DLD1 (cell line): ENCODE measurements around the gene PHEX.

ENCODE experiments used
- in situ Hi-C: cut with HindIII; loops from 2 replicates; pipeline ENCODE4 v1.10.0; 2017; ENCODE audit warnings: low sequenced_read_pairs

The PHEX gene

DNA sequence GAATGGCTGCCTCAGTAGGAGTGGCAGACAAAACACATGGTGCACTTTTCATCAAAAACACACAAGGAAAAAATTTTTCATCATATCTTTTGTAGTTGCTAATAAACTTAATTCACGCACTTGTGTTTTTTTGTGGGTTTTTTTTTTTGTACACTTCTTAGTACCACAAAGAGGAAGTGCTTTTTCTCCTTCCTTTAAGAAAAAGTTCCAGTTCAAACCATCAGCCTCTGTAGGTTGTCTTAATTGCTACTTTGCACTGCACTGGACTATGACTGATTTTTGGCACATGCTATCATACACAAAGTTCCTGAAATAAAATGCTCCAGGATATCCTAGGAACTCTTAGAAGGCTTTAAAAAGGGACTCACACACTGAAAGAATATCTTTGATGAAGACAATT, at the start of gene PHEX:
Gene PHEX (plus strand): TSS at position 242 of the 400 bp plus-strand sequence. CDS start 681 bp downstream, outside the sequence.
- in situ Hi-C loops, result no loop called here

DNA sequence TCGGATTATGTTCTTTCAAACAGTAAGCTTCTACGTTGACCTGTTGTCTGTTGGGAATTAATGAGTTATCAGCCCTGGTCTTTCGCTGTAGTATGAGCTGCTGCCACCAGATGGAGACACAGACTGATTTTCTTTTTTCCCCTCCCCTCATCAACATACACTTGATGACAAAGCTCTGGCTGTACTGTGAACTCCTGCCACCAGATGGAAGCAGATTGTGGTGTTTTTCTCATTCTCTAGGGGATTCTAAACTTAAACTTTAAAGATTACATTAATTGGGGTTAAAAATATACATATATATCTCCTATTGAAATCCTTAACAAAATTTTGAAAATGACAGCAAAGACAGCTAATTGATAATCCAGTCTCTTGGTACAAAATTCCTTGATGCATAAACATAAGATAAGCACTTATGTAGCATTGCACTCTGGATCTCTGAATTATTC, 46.8 kb upstream of the PHEX start:
- in situ Hi-C loops, result no loop called here

GRCh38 chrX:21986596-21986995, 45.5 kb upstream of the PHEX start:
- in situ Hi-C loops, result no loop called here

- in situ Hi-C loops, result no loop called here
These were observed 42.7 kb upstream of the PHEX start for GRCh38 chrX:21989384-21989783.

DNA sequence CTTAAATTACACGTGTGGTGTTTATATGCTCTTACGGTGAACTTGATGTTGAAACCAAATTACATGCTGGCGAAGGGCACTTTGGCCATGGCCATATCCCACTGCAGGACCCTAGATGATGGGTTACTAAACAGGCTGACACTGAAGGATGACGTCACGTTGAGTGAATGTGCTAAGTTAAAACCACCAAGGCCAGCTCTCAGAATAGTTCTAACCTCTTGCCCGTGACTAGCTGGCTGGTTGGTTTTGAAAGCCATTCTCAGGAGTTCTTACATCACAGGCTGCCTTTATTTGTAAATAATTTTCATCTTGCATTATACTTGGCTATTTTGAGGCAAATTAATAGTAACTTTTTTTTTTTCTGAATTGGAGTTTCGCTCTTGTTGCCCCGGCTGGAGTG, 41.3 kb upstream of the PHEX start:
- in situ Hi-C loops, result no loop called here

- in situ Hi-C loops, result no loop called here
These were observed 40.6 kb upstream of the PHEX start for GRCh38 chrX:21991504-21991903.

DNA sequence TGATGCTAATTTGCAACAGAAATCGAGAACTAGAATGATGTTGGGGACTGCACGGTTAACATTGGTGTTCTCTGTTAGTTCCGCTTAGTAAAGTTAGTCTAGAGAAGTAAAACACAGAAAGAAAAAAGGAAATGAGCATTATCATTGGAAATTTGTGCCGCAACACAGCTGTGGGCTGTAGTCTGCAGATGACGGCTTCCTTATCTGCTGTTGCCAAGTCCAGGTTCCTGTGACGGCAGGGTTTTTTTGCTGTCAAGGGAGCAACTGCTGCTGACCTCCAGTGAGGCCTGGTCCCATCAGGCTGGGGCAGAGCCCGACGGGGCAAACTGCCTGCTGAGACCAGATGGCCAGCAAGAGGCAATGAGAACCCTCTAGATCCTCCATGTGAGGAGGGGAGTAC, 38.9 kb upstream of the PHEX start:
- in situ Hi-C loops, result no loop called here

- in situ Hi-C loops, result no loop called here
These were observed 35.2 kb upstream of the PHEX start for GRCh38 chrX:21996872-21997455.

- in situ Hi-C loops, result no loop called here
These were observed 34.1 kb upstream of the PHEX start for GRCh38 chrX:21998037-21998436.

DNA sequence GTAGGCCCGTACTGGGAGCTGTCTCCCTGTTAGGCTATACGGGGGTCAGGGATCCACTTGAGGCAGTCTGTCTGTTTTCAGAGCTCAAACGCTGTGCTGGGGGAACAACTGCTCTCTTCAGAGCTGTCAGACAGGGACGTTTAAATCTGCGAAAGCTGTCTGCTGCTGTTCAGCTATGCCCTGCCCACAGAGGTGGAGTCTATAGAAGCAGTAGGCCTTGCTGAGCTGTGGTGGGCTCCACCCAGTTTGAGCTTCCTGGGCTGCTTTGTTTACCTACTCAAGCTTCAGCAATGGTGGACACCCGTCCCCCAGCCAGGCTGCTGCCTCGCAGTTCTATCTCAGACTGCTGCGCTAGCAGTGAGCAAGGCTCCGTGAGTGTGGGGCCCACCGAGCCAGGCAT, 27.3 kb upstream of the PHEX start:
- in situ Hi-C loops, result no loop called here

DNA sequence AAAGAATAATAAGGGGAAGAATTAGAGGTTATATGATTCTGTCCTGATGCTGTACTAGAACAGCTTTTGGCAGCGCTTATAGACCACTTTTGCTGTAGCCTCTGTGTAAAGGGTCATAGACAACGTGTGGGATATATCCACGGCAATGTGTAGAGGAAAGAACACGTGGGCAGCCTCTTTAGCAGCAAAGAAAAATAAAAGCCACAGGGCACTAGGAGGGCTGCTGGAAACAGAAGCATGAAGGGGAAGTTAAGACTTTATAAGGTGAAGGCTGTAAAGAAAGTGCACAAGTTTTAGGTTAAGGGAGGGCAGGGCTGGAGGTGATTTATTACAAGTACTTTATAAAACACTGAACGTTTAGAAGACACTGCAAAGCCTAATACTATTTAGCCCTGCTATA, 20.1 kb upstream of the PHEX start:
- in situ Hi-C loops, result no loop called here

DNA sequence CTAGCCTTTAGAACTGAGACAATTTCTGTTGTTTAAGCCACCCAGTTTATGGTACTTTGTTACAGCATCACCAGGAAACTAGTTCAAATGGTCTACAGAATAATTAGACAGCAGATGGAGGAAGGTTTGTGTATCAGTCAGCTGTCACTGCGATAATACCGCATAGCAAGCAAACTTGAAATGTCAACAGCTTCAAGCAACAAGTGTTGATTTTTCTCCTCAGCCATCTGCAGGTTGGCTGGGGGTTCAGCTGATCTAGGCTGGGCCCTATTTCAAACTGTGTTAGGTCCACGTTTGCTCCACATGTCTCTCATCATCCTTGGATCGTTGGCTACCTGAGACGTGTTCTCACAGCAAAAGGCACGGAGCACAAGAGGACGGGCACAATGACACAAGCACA, 19.2 kb upstream of the PHEX start:
- in situ Hi-C loops, result no loop called here

- in situ Hi-C loops, result no loop called here
These were observed 16.9 kb upstream of the PHEX start for GRCh38 chrX:22015139-22015750.

DNA sequence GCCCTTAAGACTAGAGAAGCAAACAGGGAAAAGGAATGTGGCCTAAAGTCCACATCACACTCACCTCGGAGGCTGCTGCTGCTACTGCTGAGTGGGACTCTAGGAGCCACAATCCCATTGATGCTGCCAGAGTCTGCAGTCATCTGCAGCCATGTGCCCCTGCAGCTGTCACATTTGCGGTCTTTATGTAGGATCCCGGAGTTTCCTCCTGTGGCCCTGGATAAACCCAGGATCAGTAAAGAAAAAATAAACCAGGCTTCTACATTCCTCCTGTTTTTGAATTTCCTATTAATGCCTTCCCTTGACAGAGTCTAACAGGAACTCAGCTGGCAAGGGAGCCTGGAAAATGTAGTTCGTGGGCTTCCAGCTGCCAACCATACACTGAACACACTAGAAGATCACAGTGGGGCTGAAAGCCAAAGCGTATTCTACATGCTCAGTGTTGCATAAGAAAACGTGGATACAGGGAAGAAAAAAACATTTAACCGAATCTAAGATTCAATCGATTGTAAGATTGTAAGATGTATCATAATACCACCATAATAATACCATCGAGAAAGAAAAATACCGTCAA, 10.3 kb upstream of the PHEX start:
- in situ Hi-C loops, result no loop called here

- in situ Hi-C loops, result no loop called here
These were observed 7.5 kb upstream of the PHEX start for GRCh38 chrX:22024577-22024976.

- in situ Hi-C loops, result no loop called here
These were observed 6.4 kb upstream of the PHEX start for GRCh38 chrX:22025751-22026150.

GRCh38 chrX:22026731-22027130, 5.4 kb upstream of the PHEX start:
- in situ Hi-C loops, result no loop called here

DNA sequence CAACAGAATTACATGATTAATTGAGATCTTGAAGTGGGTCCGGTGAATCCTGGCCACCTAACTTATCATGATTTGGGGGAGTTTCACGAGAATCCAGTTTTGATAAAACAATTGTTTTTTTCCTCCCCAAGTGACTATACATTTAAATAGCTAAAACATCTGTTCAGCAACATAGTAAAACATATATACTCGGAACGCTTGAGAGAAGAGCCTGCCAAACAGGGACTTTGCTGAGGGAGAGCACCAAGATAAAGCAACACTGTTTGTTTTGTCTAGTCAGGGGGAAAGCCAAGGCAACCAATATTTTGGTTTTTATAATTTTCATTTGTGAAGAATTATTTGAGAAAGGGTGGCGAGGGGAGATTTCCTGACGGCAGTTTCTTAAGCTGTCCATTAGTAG, 381 bp downstream of the PHEX start:
- in situ Hi-C loops, result no loop called here

GRCh38 chrX:22033818-22034217, 1.7 kb downstream of the PHEX start:
- in situ Hi-C loops, result no loop called here

- in situ Hi-C loops, result no loop called here
These were observed 3.1 kb downstream of the PHEX start for GRCh38 chrX:22035236-22035635.

DNA sequence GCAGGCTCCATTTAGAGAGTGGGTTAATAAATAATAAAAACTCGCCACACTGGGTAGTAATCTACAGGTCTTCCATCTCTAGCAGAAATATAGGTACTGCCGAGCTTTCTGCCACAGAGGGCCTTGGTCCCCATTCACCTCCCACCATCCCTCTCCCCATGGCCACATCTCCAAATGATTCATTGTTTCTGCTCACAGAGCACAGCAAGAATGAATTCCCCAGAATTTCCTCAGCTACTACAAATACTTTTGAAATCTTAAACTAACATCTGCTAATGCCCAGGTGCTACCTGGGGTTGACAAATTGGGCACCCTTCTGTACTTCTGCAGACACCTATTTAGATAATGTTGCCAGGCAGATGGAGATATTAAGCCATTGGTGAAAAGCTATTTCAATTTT, 5.1 kb downstream of the PHEX start:
- in situ Hi-C loops, result no loop called here

DNA sequence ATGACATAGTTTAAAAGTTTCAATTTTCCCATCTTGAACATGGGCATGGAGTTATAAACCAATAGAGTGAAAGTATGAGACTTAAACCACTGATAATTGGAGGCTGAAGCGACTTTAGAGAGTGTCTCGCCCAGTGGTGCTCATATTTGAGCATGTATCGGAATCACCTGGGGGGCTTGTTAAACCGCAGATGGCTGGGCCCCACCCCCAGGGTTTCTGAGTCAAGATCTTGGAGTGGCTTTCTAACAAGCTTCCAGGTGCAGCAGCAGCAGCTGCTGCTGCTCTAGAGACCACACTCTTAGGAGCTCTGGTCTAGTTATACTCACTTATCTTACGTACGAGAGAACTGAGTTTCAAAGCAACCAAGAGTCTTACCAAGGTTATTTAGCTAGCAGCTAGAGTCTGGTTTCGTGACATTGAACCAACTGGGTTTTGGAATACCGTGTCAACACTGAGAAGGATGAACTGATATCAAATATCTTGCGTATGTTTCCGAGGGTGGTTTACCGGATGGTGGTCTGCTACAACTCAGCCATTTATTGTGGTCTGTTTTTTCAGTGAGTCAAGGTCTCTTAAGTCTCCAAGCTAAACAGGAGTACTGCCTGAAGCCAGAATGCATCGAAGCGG, 5.9 kb downstream of the PHEX start:
- in situ Hi-C loops, result no loop called here
